Activated naive CD4-positive, alpha-beta T cell (primary cell): ENCODE results near the gene RAPGEF4.
"Not testable (repeated sequence)": the region's sequence is repeated elsewhere in the genome, so short reads cannot be mapped to it uniquely, and the experiment has no call there.

Experiments used
- DNase-seq, 4 experiments: peaks; one replicate each; lab custom pipeline; 2025; lab: John Stamatoyannopoulos, UW

The RAPGEF4 gene

GRCh38 chr2:172726172-172726735, 9.4 kb upstream of the RAPGEF4 start:
- DNase-seq: no peak

GRCh38 chr2:172730411-172730810, 5.2 kb upstream of the RAPGEF4 start:
- DNase-seq: no peak

- DNase-seq: no peak
These were observed 699 bp upstream of the RAPGEF4 start for GRCh38 chr2:172734711-172735581.

DNA sequence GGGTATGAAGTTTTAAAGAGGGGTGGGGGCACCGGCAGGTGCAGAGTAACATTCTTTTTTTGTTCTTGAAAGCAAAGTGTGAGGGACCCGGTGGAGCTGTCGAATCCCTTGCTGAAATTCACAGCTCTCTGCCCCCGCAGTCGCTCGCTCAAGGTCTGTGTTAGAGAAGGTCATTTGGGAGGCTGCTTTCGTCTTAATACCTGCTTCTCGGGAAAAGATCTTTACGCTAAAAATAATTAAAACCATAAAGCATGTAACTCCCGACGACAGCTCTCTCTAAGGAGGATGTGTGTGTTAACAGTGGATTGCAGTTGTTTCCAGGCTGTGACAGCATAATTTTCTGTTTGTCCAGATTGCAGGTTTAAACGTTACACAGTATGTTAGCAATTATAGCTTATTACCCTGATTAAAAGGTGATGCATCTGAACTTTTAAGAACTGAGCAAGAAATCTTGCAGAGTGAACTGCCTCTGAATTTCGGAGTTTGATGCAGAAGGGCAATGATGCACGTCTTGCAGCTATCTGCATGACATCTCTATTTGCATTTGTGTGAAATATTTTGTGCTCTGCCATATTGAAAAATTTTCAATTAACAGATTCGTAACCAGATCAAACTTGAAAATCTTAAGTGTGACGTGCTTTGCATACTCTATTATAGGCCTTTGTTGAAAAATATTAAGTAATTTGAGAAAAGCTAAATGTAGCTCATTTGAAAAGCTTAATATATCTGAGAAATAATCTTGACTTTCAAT, 954 bp downstream of the RAPGEF4 start:
- no peak for DNase-seq

GRCh38 chr2:172739661-172740266, 4.1 kb downstream of the RAPGEF4 start:
- no peak for DNase-seq

DNA sequence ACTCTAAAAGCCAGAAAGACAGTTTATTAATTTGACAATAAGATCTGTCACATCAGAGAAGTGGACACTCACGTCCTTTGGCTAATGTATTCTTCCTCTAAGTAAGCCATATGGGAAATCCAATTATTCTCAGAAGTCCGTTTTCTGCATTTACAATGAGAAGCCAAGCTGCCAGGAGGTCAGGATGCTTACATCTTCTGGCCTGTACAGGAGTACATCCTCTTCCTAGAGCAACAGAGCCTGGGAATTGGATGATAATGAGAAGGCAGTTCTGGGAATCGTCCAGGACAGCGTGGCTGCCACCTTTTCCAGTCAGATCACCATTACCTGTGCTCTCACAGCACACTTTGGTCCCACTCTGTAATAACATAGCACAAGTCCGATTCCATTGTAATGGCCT, 5.2 kb downstream of the RAPGEF4 start:
- no peak for DNase-seq

DNA sequence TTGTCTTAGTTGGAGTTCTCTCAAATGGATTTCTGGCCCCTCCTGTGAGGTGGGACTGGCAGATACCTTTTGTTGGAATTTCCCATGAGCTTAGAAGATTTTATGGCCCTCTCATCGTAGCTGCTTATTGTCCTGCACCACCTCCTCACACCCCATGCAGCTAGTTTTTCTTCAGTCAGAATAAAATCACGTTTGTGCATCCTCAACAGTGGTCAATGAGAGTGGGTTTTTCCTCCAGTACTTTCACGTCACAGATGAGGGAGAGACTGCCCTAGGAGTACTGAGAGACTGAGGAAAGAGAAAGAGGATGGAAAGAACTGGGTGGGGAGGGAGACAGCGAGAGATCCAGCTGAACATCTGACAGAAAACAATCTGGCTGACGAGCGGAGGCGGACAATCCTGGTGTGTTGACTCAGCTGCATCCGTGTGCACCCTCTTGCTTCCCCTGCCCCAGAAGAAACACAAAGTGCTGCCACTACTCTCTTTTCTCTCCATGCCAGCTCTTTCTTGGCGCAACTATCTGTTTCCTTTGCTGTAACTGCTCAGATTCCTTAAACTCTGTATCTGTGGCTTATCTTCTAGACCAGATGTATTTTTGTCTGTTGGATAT, 7.4 kb downstream of the RAPGEF4 start:
- DNase-seq: no peak

DNA sequence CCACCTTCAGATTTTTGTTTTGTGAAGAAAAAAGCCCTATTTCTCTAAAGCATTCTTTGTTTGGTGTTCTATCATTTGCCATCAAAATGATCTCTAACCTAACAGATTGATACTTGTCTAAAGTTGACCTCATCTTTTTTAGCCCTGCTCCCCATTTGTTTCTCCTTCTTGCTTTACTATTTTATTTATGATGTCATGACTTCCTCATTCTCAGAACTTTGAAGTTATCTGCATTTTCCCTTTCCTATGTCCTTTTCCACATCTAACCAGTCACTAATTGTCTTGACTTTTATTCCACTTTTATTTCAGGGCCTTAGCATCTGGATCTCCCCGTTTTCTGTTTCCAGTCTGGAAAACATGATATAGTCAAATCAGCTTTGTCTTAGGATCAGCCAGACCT, 8.3 kb downstream of the RAPGEF4 start:
- DNase-seq: no peak

DNA sequence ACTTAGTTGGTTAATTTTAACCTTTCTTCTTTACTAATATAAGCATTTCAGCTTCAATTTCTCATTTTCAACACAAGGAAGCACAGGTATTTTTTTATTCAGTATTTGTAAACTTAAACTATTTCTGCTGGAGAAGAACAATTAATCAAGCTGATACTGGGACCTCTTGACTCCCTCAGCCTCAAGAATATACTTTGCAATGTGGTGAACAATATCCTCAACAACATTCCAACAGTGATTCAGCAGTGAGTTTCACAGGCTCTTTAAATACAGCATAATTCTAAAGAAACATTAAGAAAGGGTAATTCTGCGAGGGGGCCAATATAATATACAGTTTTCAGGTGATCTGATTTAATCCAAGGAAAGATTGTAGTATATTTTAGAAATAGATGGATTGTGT, 10.0 kb downstream of the RAPGEF4 start:
- DNase-seq: no peak

- not testable (repeated sequence) for DNase-seq
These were observed 12.9 kb downstream of the RAPGEF4 start for GRCh38 chr2:172748543-172748942.

GRCh38 chr2:172749388-172749787, 13.7 kb downstream of the RAPGEF4 start:
- no peak for DNase-seq

DNA sequence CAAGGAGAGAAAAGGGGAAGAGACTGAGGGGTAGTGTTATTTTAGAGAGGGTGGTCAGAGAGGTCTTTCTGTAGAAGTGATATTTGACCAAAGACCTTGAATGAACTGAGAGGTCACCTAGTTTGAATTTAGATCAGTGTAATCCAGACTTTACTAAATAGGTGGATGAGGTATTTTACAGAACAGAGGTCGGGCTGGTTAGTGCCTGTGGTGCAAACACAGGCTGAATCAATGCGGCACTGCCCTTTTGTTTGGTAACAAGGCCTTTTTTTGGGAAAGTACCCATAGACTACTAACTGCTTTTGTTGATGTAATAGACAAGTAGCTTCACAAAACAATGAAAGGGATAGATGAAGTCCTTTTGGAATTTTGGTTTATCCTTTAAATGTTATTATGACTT, 15.9 kb downstream of the RAPGEF4 start:
- no peak for DNase-seq

DNA sequence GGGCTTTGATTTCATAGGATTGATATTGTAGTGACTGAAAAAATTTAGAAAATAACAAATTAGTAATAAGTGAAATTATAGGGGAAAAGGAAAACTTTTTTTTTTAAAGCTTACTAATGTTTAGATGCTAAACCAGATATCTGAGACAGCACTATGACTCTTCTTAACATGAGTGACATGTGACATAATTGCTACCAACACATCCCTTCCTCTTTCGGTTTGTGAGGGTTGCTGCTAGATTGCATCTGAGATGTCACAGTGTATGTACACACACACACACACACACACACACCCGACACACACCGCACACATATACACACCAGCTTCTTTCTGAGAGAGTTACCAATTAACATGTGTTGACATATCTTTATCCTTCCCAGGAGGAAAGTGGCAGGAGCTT, 18.0 kb downstream of the RAPGEF4 start:
- DNase-seq: no peak

DNA sequence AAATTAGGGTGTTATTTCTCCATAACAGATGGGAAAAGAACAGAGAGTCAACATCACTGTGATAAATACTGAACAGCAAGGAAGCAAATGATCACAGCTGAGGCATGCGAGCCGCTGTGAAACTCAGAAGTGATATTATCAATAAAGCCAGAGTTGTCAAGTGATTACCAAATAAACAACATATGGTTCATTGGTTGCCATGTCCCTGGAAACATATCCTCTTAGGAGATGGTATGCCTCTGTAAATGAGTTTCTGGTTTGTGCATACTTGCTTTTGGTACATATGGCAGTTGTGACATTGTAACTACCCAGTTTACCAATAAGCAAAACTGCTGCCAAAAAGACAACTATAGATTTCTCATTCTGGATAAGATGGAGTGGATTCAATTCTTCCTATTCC, 23.8 kb downstream of the RAPGEF4 start:
- no peak for DNase-seq

DNA sequence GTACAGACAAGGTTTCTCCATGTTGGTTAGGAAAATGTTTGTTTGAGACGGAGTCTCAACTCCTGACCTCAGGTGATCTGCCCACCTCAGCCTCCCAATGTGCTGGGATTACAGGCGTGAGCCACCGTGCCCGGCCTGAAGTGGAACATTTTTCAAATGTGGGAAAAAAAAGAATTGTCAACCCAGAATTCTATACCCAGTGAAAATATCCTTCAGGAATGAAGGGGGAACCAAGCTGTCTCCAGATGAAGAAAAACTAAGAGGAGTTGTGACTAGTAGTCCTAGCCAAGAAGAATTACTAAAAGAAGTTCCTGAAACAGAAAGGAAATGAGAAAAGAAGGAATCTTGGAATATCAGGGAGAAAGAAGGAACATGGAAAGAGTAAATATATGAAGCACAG, 25.7 kb downstream of the RAPGEF4 start:
- no peak for DNase-seq

DNA sequence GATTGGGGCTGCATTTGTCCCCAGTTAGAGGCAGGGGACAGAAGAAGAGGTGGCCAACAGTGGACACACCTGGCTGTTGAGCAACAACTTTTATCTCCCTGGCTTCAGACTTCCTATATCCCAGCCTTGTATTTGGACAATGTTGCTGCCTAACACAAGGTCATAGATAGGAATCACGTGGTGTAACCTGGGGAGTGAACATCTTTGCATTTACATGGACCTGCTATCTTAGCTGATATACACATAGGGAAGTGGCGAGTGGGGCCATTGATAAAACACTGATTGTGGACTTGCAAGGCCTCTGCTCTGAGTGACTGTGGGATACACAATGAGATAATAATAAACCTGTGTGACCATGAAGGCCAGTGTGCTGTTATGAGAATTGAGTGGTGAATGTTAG, 26.9 kb downstream of the RAPGEF4 start:
- DNase-seq: no peak

DNA sequence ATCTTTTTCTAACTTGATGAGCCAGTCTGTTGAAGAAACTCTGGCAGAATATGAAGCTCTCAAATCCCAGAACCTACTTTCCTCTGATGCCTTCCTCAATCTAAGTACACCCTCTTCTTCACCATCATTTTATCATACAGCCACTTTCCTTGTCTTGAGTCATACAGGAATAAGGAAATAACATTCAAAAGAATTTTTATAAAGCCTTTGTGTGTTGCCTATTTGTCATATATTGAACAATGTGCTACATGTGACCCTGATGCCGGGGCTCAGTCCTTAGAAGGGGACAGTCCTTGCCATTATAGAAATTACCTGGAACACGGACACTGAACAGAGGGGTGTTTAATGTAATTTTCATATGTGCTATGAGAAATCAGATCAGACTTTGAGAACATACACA, 27.4 kb downstream of the RAPGEF4 start:
- DNase-seq: no peak

- no peak for DNase-seq
These were observed 30.0 kb downstream of the RAPGEF4 start for GRCh38 chr2:172765662-172766061.

DNA sequence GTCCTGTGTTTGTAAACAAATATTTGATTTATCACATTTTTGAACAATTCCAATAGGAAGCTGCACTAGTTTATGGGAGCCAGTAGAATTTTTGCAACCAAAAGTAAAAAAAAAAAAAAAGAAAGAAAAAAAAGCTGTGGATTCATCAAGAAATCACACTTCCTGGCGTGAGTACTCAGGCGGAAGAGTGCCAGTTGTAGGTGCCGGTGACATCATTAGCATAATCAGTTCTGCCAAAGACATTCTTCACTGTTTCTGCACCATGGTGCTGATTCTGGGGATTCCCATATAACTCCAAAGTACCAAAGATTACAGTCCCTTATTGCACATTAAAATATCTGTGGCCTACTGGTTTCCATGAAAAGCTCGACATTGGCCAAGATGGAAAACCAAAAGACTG, 32.8 kb downstream of the RAPGEF4 start:
- no peak for DNase-seq

DNA sequence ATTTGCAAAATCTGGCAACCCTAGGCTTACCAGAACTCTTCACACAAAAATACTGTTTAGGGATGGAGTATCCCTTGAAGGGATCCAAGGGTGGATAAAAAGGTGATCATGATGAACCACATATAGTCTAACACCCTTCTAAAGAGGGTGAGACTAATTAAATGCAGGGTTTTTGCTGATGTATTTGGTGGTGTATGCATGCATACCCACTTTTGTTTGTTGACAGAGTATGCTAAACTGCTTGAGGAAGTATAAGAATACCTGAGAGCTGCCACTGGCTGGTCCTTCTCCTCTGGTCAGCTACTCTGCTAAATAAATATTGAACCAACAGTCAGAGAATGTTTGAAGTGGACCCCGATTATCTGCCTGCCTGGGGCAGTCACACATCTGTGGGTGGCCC, 34.2 kb downstream of the RAPGEF4 start:
- no peak for DNase-seq

DNA sequence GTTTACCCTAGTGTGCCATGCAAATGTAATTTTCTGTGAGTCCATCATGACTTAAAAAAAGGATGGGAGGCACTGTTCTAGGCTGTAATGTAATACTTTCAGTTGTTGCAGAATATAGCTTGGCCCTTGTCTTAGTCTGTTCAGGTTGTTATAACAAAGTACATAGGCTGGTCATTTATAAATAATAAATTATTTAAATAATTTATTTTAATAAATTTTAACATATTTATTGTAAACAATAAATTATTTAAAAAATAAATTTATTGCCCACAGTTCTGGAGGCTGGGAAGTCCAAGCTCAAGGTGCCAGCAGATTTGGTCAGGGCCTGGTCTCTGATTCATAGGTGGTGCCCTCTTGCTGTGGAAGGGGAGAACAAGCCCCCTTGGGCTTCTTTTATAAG, 35.2 kb downstream of the RAPGEF4 start:
- DNase-seq: no peak

GRCh38 chr2:172772633-172773032, 37.0 kb downstream of the RAPGEF4 start:
- no peak for DNase-seq
